Hepatic stellate cell (primary cell): ENCODE results near the gene KCNJ18.
"Not testable (repeated sequence)": the region's sequence is repeated elsewhere in the genome, so short reads cannot be mapped to it uniquely, and the experiment has no call there.

ENCODE experiments used
- DNase-seq: peaks from one replicate; pipeline ENCODE4 v3.0.0; 2011; ENCODE audit warnings: low spot score

The KCNJ18 gene

GRCh38 chr17:21685061-21685795, 7.1 kb upstream of the KCNJ18 start:
- DNase-seq: not testable (repeated sequence)

GRCh38 chr17:21686165-21687015, 5.9 kb upstream of the KCNJ18 start:
- DNase-seq: no peak

GRCh38 chr17:21687136-21687953, 5.0 kb upstream of the KCNJ18 start:
- no peak for DNase-seq

DNA sequence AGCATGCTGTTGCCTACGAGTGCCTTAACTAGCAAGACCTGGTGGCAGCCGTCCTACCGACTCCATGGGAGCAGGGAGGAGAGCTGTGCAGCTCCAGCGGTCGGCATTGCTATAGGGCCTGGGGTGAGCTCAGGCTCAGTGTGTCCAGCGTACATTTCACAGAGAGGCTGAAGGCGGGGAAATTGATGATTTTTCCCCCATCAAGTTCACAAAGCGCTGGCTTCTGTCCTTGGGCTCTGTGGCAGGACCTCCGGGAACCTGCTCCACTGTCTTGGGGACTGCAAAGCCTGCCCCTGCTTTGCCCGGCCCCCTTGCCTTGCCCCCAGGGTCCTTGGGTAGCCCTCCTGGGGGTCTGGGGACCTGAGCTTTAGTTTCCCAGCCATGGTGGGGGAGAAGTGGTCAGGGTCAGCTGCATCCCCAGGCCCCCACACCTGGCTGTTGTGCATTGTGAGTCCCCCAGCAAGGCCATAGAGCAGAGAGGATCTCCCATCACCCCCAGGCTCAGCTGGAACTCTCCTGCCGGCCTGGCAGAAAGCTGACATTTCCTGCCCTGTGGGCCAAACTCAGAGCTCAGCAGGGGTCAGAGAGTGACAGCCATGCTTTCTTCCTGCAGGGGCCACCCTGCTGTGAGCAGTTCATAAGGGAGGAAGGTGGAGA, 3.9 kb upstream of the KCNJ18 start:
- DNase-seq: no peak

- no peak for DNase-seq
Observed at GRCh38 chr17:21689604-21690003, 2.7 kb upstream of the KCNJ18 start.

DNA sequence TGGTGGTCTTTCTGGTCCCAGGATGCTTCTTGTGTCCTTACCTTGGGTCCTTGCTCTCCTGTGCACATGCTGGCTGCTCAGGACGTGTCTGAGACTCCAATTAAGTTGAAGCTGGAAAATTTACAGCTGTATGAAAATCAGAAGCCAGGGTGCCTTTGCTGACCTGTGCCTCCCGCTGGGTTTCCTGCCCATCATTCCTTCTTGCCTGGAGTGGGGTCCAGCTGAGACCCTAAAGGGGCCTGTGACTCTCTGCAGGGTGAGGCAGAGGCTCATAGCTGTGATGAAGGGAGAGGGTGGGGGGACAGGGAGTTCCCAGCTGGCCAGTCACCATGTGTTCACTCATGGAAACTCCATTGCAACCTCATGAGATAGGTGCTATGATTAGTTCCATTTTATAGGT, 1.5 kb upstream of the KCNJ18 start:
- DNase-seq: not testable (repeated sequence)

DNA sequence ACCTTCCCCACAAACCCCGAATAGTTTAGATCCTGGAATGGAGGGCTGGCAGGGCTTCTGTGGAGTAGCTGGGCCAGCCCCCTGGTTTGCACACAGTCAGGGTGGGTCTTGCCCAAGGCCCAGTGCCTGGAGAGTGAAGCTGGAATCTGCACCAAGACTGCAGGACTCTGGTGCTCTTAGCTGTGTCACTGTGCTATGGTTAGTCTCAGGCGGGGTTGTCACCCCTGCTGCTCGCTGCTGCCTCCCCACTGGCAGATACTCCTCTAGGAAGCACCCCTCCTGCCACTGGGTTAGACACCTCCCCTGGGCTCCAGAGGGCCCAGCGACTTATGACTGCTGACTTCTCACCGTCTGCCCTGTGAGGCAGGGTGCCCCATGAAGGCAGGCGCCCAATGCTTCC, 842 bp upstream of the KCNJ18 start:
- DNase-seq: not testable (repeated sequence)

- DNase-seq: not testable (repeated sequence)
Observed at GRCh38 chr17:21692704-21693065, 362 bp downstream of the KCNJ18 start.

GRCh38 chr17:21693391-21693796, 1.1 kb downstream of the KCNJ18 start:
- not testable (repeated sequence) for DNase-seq

GRCh38 chr17:21693937-21694336, 1.6 kb downstream of the KCNJ18 start:
- DNase-seq: not testable (repeated sequence)

DNA sequence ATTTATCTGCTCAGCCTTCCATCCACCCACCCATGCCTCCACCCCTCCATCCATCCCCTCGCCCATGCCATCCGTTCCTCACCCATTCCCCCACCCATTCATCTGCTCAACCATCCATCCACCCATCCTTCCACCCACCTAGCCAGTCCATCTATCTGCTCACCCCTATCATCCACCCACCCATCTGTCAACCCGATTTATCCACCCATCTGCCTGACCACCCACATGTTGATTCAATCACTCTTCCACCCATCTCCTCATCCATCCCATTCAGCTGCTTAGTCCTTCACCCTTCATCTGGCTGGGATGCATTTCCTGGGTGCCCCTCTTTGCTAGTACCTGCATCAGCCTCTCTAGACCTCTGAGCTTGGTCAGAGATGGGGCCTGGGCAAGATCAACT, 3.9 kb downstream of the KCNJ18 start:
- not testable (repeated sequence) for DNase-seq

GRCh38 chr17:21696842-21697507, 4.7 kb downstream of the KCNJ18 start:
- not testable (repeated sequence) for DNase-seq

GRCh38 chr17:21697508-21697860, 5.2 kb downstream of the KCNJ18 start:
- not testable (repeated sequence) for DNase-seq

GRCh38 chr17:21698437-21699075, 6.2 kb downstream of the KCNJ18 start:
- not testable (repeated sequence) for DNase-seq

DNA sequence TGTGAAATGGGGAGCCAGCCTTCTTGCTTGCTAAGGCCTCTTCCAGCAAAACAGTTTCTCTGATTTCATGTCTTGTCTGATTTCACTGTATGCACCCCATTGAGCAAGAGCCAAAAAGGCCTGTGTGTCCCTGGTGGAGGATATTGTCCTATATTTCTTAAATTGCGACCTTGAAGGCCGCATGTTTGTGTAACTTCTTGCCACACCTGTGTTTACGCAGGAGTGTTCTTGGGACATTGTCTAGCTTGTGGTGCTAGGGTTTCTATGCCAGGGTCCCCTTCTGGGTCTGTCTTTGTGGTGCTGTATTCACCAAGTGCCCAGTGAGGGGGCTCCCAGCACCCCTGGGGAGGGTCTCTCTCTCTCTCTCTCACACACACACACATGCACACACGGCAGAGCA, 6.8 kb downstream of the KCNJ18 start:
- not testable (repeated sequence) for DNase-seq

GRCh38 chr17:21699573-21700236, 7.4 kb downstream of the KCNJ18 start:
- not testable (repeated sequence) for DNase-seq

DNA sequence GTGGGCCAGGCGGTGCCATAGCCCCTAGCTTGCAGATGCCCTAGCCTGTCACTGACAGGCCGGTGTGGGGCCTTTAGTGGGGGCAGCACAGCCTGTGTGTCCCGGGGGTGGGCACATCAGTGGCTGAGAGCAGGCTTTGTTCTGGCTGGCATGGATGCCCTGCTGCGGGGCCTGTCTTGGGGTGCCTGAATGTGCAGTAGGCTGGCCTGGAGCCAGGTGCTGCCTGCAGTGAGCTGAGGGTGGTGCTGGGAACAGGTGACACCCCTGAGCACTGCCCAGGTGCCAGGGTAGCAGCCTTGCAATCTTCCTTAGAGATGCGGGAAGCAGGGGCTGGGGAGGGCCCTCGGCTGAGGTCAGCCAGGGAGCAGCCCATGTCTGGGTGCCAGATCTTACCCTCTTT, 8.8 kb downstream of the KCNJ18 start:
- DNase-seq: not testable (repeated sequence)

GRCh38 chr17:21702029-21702428, 9.7 kb downstream of the KCNJ18 start:
- DNase-seq: not testable (repeated sequence)

DNA sequence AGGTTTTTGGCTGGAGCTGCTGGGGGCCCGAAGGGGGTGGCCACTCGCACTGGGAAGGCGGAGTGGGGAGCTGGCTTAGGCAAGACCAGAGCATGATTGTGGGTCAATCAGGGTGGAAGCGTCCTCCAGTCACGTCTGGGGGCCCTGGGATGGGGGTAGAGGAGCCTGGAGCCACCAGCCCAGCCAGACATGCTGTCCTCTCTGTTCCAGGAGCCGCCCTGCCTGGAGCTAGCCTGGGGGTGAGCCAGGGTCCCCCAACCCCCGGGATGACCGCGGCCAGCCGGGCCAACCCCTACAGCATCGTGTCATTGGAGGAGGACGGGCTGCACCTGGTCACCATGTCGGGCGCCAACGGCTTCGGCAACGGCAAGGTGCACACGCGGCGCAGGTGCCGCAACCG, 10.2 kb downstream of the KCNJ18 start:
- DNase-seq: not testable (repeated sequence)

- DNase-seq: not testable (repeated sequence)
Observed at GRCh38 chr17:21702940-21703640, 10.8 kb downstream of the KCNJ18 start.
